GM13976 (cell line): ENCODE measurements around the gene CLASP1.

Source experiments
- DNase-seq: peaks from one replicate; pipeline ENCODE4 v3.0.0; 2012; ENCODE audit warnings: low spot score
- in situ Hi-C: fragments of 300-500 bp; cut with MboI; formaldehyde crosslinking; loops from one replicate; pipeline ENCODE4 v1.12.0; 2022; ENCODE audit warnings: low sequenced_read_pairs, mixed read lengths, inconsistent platforms; ENCODE audit not compliant: unreplicated experiment
- TF ChIP-seq, protein P1 (sequence below): IDR thresholded peaks from 2 replicates; pipeline ENCODE4 v1.5.1; 2012; ENCODE audit warnings: borderline replicate concordance, mild to moderate bottlenecking; ENCODE audit not compliant: insufficient read depth; ENCODE audit errors: extremely low read depth, missing control alignments, control extremely low read depth

CLASP1 gene

DNA sequence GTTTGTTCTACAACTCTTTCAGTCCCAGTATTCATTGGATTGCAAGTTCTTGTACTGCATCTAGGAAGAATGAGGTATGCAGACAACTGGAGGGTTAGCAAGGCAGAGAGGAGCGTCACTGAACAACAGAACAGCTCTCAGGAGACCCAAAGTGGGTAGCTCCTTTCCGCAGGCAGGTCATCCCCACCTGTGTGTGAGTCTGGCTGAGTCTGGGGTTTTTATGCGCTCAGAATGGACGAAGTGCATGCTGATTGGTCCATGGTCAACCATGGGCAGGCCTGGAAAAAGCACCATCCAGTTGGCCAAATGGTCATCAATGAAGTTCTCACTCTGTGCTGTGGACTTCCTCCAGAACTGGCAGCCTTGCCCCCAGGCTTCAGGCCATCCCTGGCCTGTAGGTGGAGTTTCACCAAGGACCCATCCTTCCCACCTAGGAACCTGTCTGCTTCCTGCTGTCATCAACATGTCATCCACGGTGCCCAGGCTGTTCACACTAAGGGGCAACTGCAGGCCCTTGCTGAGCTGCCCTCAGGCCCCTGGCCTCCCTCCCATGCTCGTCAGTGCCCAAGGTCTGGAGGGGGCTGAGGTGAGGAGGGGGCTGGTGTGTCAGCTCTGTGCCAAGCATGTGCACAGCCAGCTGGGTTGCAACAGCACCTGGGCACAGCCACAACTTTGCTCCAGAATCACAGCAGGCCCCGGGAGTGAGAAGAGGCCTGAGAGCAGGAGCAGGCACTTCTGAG is 353.2 kb downstream of the CLASP1 start:
- TF ChIP-seq, protein P1, sequence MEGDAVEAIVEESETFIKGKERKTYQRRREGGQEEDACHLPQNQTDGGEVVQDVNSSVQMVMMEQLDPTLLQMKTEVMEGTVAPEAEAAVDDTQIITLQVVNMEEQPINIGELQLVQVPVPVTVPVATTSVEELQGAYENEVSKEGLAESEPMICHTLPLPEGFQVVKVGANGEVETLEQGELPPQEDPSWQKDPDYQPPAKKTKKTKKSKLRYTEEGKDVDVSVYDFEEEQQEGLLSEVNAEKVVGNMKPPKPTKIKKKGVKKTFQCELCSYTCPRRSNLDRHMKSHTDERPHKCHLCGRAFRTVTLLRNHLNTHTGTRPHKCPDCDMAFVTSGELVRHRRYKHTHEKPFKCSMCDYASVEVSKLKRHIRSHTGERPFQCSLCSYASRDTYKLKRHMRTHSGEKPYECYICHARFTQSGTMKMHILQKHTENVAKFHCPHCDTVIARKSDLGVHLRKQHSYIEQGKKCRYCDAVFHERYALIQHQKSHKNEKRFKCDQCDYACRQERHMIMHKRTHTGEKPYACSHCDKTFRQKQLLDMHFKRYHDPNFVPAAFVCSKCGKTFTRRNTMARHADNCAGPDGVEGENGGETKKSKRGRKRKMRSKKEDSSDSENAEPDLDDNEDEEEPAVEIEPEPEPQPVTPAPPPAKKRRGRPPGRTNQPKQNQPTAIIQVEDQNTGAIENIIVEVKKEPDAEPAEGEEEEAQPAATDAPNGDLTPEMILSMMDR: no peak
- in situ Hi-C loops: no loop called here

DNA sequence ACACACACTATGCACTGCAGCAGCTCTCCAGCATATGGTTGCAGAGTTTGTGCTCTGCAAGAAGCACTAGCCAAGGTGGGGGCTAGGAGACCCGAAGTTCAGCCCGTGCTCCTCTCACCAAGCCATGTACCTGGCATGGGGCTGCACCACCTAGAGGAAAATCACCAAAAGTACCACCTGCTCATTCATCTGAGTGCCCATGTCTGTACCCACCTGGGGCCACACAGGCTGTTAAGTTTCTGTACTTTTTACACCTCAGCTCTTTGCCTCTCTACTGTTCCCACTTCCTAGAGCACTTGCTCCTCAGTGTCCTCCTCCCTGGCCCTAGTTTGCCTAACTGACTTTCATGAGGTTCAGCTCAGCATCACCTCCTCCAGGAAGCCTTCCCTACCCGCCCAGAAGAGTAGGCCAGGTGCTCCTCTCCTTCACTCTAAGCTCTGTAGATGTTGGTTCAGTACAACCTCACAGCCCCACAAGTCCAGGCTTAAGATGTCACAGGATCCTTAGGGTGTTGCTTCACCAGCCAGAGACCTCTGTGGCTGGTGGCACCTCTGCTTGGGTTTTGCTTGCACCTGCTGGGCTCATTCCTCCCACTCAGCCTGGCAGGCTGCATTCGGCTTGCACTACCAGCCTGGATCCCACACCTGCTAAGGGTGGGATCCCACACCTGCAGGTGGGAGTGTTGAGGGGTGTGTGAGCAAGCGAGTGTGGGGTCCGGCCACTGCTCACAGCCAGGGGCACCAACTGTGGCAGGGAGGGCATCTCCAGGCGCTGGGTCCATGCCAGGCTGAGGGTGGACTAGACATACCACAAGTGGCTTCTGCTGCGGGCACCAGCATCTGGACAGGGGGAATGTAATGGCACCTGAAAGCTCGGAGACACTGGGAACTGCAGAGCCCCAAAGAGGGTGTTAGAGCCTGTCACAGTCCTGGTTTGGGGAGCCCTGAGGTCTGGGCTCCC is 354.1 kb downstream of the CLASP1 start:
- no peak for DNase-seq
- TF ChIP-seq, protein P1: no peak
- in situ Hi-C loops: no loop called here

More for the DNA sequence above, 353.2 kb downstream of the CLASP1 start:
- no peak for DNase-seq

DNA sequence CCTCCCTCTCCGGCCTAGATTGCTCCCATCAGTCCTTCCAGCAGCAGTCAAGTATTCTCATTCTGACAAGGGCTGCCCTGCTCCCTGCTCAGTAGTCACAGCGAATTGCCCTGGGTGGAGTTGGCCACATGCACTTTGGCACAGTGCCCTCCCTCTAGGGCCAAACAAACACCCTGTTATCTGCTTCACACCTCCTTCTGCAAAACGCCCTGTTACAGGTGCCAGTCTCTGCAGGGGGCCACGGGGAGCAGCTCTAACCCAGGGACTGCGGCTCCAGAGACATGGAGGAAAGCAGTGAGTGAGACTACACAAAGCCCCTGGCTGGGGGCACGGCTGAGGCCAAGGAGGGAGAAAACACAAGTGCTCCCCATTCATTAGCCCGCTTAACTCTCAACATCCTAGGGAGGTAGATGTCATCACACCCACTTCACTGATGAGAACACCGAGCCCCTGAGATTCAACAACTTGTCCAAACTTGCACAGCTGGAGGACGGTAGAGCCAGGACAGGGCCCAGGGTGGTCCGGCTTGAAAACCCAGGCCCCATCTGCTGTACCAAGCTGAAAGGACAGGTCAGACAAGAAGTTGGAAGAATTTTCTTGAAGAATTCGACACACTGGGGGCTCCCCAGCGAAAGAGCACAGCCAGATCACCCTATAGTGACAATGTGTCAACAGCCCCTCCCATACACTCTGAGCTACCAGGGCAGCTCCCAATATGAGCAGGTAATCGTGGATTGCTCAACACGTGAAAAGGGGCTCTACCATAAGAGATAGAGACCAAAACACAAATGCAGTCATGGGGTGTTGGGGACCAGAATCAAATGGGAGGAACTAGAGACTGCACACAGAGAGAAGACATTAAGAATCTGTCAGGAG is 355.6 kb downstream of the CLASP1 start:
- TF ChIP-seq, protein P1: no peak
- in situ Hi-C loops: no loop called here
- no peak for DNase-seq

DNA sequence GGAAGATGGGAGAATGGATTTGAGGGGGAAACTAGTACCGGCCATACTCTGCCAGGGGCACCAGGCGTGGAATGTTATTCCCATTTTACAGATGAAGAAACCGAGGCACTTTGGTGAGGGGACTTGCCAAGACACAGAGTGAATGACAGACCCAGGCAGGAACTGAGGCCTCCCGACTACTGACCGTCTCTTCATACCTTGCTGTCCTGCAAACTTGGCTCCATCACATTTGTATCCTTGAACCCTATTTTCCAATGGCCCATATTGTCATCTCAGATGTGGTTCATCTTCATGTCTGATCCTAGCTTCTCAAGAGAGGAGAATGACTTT is 358.0 kb downstream of the CLASP1 start:
- no peak for DNase-seq
- TF ChIP-seq, protein P1: no peak
- in situ Hi-C loops: no loop called here

DNA sequence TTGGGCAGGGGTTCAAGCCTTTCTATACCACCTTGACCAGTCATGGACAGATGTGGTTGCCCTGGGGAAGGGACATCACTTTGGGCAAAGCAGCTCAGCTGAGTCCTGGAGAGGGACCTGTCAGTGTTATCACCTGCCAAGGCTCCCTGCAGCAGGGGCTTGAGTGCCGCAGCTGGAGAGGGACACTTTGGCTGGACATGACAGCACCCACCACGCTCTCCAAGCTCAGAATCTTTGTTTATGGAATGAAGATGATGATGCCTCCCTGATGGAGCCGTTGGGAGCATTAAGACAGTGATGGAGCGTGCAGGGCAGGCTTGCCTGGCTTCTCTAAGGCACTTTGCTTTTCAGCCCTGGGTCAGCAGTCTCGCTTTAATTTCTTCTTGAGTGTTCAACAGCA is 360.0 kb downstream of the CLASP1 start:
- TF ChIP-seq, protein P1: no peak
- DNase-seq: no peak
- in situ Hi-C loops: no loop called here
